Trophoblast cell (in vitro differentiated cells and primary cell): ENCODE results near the gene ANKRD65.

Source experiments
- DNase-seq, 2 donors: peaks; one replicate each; pipeline ENCODE4 v3.0.0-alpha.2; 2016
- H2AFZ ChIP-seq: 2 replicates; pipeline ENCODE4 v1.6.1; 2013; ENCODE audit warnings: low read length, moderate library complexity, mild to moderate bottlenecking; ENCODE audit not compliant: insufficient read depth, poor library complexity
- H2AK5ac ChIP-seq: 2 replicates; pipeline ENCODE4 v1.6.1; 2013; ENCODE audit warnings: mild to moderate bottlenecking, low read length
- H2BK120ac ChIP-seq: 2 replicates; pipeline ENCODE4 v1.6.1; 2013; ENCODE audit warnings: low read length, mild to moderate bottlenecking, moderate library complexity; ENCODE audit not compliant: insufficient read depth, poor library complexity
- H2BK12ac ChIP-seq: 2 replicates; pipeline ENCODE4 v1.6.1; 2013; ENCODE audit warnings: mild to moderate bottlenecking, low read length, moderate library complexity
- H2BK5ac ChIP-seq: 2 replicates; pipeline ENCODE4 v1.6.1; 2013; ENCODE audit warnings: low read length, low read depth, moderate library complexity, mild to moderate bottlenecking; ENCODE audit not compliant: poor library complexity
- H3K14ac ChIP-seq: 2 replicates; pipeline ENCODE4 v1.6.1; 2013; ENCODE audit warnings: mild to moderate bottlenecking, low read length
- H3K18ac ChIP-seq: 2 replicates; pipeline ENCODE4 v1.6.1; 2013; ENCODE audit warnings: mild to moderate bottlenecking, low read length
- H3K23ac ChIP-seq: 2 replicates; pipeline ENCODE4 v1.6.1; 2013; ENCODE audit warnings: low read length
- H3K27ac ChIP-seq: 2 replicates; pipeline ENCODE4 v1.5.1; 2013; ENCODE audit warnings: low read depth, mild to moderate bottlenecking, inconsistent platforms, low read length, moderate library complexity
- H3K27me3 ChIP-seq: 2 replicates; pipeline ENCODE4 v1.6.1; 2013; ENCODE audit warnings: inconsistent platforms, mild to moderate bottlenecking, low read length, moderate library complexity; ENCODE audit not compliant: insufficient read depth
- H3K36me3 ChIP-seq, 2 experiments: 1 replicate in 1 of 2; 2 replicates in 1 of 2; pipeline ENCODE4 v1.6.1; 2013; ENCODE audit warnings: low read length in 2 of 2, mild to moderate bottlenecking in 2 of 2, moderate library complexity in 1 of 2; ENCODE audit not compliant: insufficient read depth in 2 of 2, control insufficient read depth in 1 of 2
- H3K4ac ChIP-seq: 2 replicates; pipeline ENCODE4 v1.6.1; 2013; ENCODE audit warnings: low read depth, mild to moderate bottlenecking, low read length, moderate library complexity
- H3K4me1 ChIP-seq, 2 experiments: 1 replicate in 1 of 2; 2 replicates in 1 of 2; pipeline ENCODE4 v1.6.1; 2013; ENCODE audit warnings: low read length in 2 of 2, mild to moderate bottlenecking in 2 of 2, moderate library complexity in 1 of 2; ENCODE audit not compliant: insufficient read depth in 2 of 2, control insufficient read depth in 1 of 2
- H3K4me2 ChIP-seq: 2 replicates; pipeline ENCODE4 v1.6.1; 2013; ENCODE audit warnings: inconsistent platforms, mild to moderate bottlenecking, low read length, moderate library complexity
- H3K4me3 ChIP-seq: 2 replicates; pipeline ENCODE4 v1.5.1; 2013; ENCODE audit warnings: mild to moderate bottlenecking, low read depth, low read length, inconsistent platforms
- H3K79me1 ChIP-seq: one replicate; pipeline ENCODE4 v1.6.1; 2013; ENCODE audit warnings: low read length
- H3K79me2 ChIP-seq: 2 replicates; pipeline ENCODE4 v1.6.1; 2013; ENCODE audit warnings: low read length, mild to moderate bottlenecking; ENCODE audit not compliant: control insufficient read depth, insufficient read depth, poor library complexity
- H3K9ac ChIP-seq: 2 replicates; pipeline ENCODE4 v1.6.1; 2013; ENCODE audit warnings: mild to moderate bottlenecking, low read length
- H3K9me3 ChIP-seq: 2 replicates; pipeline ENCODE4 v1.6.1; 2013; ENCODE audit warnings: low read depth, mild to moderate bottlenecking, control low read depth, inconsistent platforms, low read length; ENCODE audit not compliant: insufficient read depth
- H4K12ac ChIP-seq: 2 replicates; pipeline ENCODE4 v1.6.1; 2013; ENCODE audit warnings: low read depth, mild to moderate bottlenecking, low read length, moderate library complexity
- H4K8ac ChIP-seq: 2 replicates; pipeline ENCODE4 v1.6.1; 2013; ENCODE audit warnings: low read depth, mild to moderate bottlenecking, low read length, moderate library complexity
- H4K91ac ChIP-seq: one replicate; pipeline ENCODE4 v1.6.1; 2013; ENCODE audit warnings: low read depth, mild to moderate bottlenecking, low read length, moderate library complexity
- WGBS: extraction: QIAGEN DNeasy Blood & Tissue Kit; methylation state at CpG from one replicate; pipeline ENCODE4 v1.1.7; 2013; ENCODE audit warnings: missing lambda C conversion rate; ENCODE audit not compliant: insufficient read length, insufficient coverage; ENCODE audit errors: extremely low coverage; 5-methylcytosine and 5-hydroxymethylcytosine counted together

ANKRD65 gene

GRCh38 chr1:1434824-1435105 is 13.7 kb upstream of the ANKRD65 start:
- Histone ChIP-seq H4K8ac (peak overlapping the region; percentile 42), H2AFZ (peak overlapping the region; percentile 33), H3K79me2 (peaks cover 35% of the 10 kb centered on the region), H4K12ac (peak overlapping the region; percentile 68), H2BK120ac (peak overlapping the region; percentile 98), H4K91ac (peak overlapping the region; percentile 99), H3K14ac (peak overlapping the region; percentile 97), H3K23ac (no peak overlapping the region), H3K4me3 (no peak overlapping the region), H2AK5ac (peak overlapping the region; percentile 98), H2BK5ac (peak overlapping the region; percentile 98), H3K27ac (peak overlapping the region; percentile 99), H3K79me1 (peaks cover 56% of the 10 kb centered on the region), H3K4me2 (no peak overlapping the region), H3K9ac (no peak overlapping the region), H3K27me3 (no peaks in the 10 kb centered on the region), H3K36me3 (peaks cover 13 to 14% of the 10 kb centered on the region in 2 experiments), H3K4ac (peak overlapping the region; percentile 82), H2BK12ac (peak overlapping the region; percentile 97), H3K9me3 (peaks cover 2% of the 10 kb centered on the region), H3K4me1 (peaks cover 72 to 77% of the 10 kb centered on the region in 2 experiments), H3K18ac (peak overlapping the region; percentile 99)
- WGBS: no CpG with 5 or more reads among the region's 4 CpGs
- DNase-seq: no peak

DNA sequence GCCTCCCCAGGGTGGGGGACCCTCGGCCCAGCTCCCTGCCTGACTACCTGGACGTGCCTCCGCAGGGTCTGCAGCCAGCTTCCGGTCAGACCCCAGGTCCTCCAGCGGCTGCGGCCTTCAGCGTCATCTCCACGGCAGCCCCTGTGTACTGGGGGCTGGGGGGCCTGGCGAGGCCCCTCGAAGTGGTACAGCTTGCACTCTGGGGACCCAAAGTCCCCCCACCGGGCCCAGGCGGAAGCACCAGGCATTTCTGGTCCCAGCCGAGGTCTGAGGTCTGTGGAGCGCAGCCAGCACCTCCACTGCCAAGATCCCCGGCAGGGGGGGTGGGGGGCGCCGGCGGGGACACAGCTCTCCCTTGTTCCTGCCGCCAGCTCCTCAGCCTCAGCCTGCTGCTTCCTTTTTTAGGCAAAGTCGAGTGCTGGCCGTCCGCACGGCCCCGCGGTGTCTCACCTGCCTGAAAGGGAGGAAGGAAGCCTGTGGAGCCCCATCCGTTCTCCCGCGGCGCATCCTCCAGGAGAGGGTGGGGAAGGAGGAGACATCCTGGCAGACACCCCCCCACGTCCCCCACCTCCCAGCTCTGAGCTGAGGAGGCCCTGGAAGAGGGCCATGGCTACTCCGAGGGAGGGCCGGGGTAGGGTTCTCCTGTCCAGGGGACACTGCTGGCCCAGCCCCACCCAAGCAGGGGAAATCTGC is 13.2 kb upstream of the ANKRD65 start:
- peaks cover 2% of the 10 kb centered on the region for H3K9me3 ChIP-seq
- peak overlapping the region; percentile 27 for H3K4me2 ChIP-seq
- H4K91ac ChIP-seq: peak overlapping the region; percentile 99
- peaks cover 73 to 80% of the 10 kb centered on the region in 2 experiments for H3K4me1 ChIP-seq
- H3K36me3 ChIP-seq: peaks cover 11% of the 10 kb centered on the region in 2 experiments
- H4K12ac ChIP-seq: peak overlapping the region; percentile 71
- H3K27me3 ChIP-seq: no peaks in the 10 kb centered on the region
- peaks cover 58% of the 10 kb centered on the region for H3K79me1 ChIP-seq
- peak overlapping the region; percentile 99 for H3K27ac ChIP-seq
- peak overlapping the region; percentile 97 for H3K14ac ChIP-seq
- peak overlapping the region; percentile 6 for H3K9ac ChIP-seq
- peaks cover 35% of the 10 kb centered on the region for H3K79me2 ChIP-seq
- peak overlapping the region; percentile 98 for H2BK120ac ChIP-seq
- no peak for DNase-seq
- peak overlapping the region; percentile 82 for H3K4ac ChIP-seq
- H2BK5ac ChIP-seq: peak overlapping the region; percentile 98
- H2AFZ ChIP-seq: peak overlapping the region; percentile 33
- no peak overlapping the region for H3K4me3 ChIP-seq
- peak overlapping the region; percentile 42 for H4K8ac ChIP-seq
- H2BK12ac ChIP-seq: peak overlapping the region; percentile 97
- peak overlapping the region; percentile 99 for H3K18ac ChIP-seq
- WGBS: no CpG with 5 or more reads among the region's 32 CpGs
- H3K23ac ChIP-seq: no peak overlapping the region
- peak overlapping the region; percentile 98 for H2AK5ac ChIP-seq

GRCh38 chr1:1433804-1434130 is 12.7 kb upstream of the ANKRD65 start:
- Histone ChIP-seq H2BK120ac (peak overlapping the region; percentile 98), H3K4me3 (no peak overlapping the region), H3K27ac (peak overlapping the region; percentile 99), H3K4ac (peak overlapping the region; percentile 82), H3K14ac (peak overlapping the region; percentile 97), H3K79me2 (peaks cover 35% of the 10 kb centered on the region), H3K27me3 (no peaks in the 10 kb centered on the region), H2AFZ (peak overlapping the region; percentile 5), H4K8ac (peak overlapping the region; percentile 42), H3K79me1 (peaks cover 58% of the 10 kb centered on the region), H3K23ac (no peak overlapping the region), H3K4me1 (peaks cover 73 to 80% of the 10 kb centered on the region in 2 experiments), H3K9me3 (peaks cover 2% of the 10 kb centered on the region), H3K9ac (peak overlapping the region; percentile 6), H2BK5ac (peak overlapping the region; percentile 98), H2AK5ac (peak overlapping the region; percentile 98), H4K12ac (peak overlapping the region; percentile 71), H3K36me3 (peaks cover 6% of the 10 kb centered on the region in 2 experiments), H3K4me2 (peak overlapping the region; percentile 27), H3K18ac (peak overlapping the region; percentile 99), H4K91ac (peak overlapping the region; percentile 99), H2BK12ac (peak overlapping the region; percentile 97)
- no CpG with 5 or more reads among the region's 12 CpGs for WGBS
- DNase-seq: peak; percentile 75 to 81

- peak overlapping the region; percentile 97 for H3K14ac ChIP-seq
These were observed 12.1 kb upstream of the ANKRD65 start for GRCh38 chr1:1432951-1433803.

More at GRCh38 chr1:1432951-1433803, 12.1 kb upstream of the ANKRD65 start:
- H4K12ac ChIP-seq: peak overlapping the region; percentile 71
- peak overlapping the region; percentile 98 for H2AK5ac ChIP-seq
- no peak overlapping the region for H3K23ac ChIP-seq
- peak overlapping the region; percentile 98 for H2BK5ac ChIP-seq
- H2BK120ac ChIP-seq: peak overlapping the region; percentile 98
- peak overlapping the region; percentile 97 for H2BK12ac ChIP-seq
- peak overlapping the region; percentile 99 for H4K91ac ChIP-seq
- H3K18ac ChIP-seq: peak overlapping the region; percentile 99
- no peak overlapping the region for H3K4me3 ChIP-seq
- peak overlapping the region; percentile 99 for H3K27ac ChIP-seq
- peak overlapping the region; percentile 38 for H3K4me2 ChIP-seq
- H3K9ac ChIP-seq: peak overlapping the region; percentile 1
- DNase-seq: peak; percentile 96 to 97
- peaks cover 73 to 76% of the 10 kb centered on the region in 2 experiments for H3K4me1 ChIP-seq
- H3K4ac ChIP-seq: peak overlapping the region; percentile 83
- H4K8ac ChIP-seq: peak overlapping the region; percentile 93
- H2AFZ ChIP-seq: peak overlapping the region; percentile 46
- peaks cover 2% of the 10 kb centered on the region for H3K9me3 ChIP-seq
- no CpG with 5 or more reads among the region's 34 CpGs for WGBS
- H3K27me3 ChIP-seq: no peaks in the 10 kb centered on the region
- H3K36me3 ChIP-seq: peaks cover 2 to 3% of the 10 kb centered on the region in 2 experiments
- peaks cover 59% of the 10 kb centered on the region for H3K79me1 ChIP-seq
- H3K79me2 ChIP-seq: peaks cover 35% of the 10 kb centered on the region
